Measurements from ENCODE around the gene SCEL.

Gene SCEL

DNA sequence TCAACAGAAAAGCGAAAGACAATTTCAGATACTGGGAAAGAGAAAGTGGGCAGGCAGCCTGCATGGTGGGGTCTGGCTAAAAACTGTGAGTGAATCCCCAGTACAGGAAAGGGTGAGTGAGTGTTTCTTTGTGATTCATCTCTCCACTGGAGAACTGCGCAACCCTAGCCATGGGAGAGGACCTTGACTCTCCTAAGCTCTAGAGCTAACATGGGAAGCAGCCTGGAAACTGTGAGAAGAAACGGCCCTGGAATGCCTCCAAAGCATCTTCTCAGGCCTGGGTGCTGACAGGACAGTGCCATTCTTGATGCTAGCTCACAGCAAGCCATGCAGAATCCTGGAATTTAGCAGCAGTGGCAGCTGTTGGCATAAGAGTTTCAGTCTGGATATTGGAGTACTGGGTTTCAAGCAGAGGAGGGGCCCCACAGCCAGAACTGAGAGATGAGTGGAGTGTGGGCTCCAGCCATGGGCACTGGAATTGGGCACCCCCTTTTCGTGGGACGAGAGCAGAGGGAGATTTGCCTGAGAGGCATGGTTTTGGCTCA is 143.3 kb downstream of the SCEL start:
- no peak for DNase-seq

DNA sequence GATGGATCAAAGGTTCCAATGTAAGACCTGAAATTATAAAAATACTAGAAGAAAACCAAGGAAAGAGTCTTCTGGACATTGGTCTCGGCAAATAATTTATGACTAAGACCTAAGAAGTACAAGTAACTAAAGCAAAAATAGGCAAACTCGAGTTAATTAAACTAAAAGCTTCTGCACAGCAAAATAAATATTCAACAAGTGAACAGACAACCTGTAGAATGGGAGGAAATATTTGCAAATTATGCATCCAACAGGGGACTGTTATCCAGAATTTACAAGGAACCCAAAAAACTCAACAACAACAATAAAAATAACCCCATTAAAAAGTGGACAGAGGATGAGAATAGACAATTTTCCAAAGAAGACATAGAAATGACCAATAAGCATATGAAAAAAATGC is 152.3 kb downstream of the SCEL start:
- DNase-seq: no peak

DNA sequence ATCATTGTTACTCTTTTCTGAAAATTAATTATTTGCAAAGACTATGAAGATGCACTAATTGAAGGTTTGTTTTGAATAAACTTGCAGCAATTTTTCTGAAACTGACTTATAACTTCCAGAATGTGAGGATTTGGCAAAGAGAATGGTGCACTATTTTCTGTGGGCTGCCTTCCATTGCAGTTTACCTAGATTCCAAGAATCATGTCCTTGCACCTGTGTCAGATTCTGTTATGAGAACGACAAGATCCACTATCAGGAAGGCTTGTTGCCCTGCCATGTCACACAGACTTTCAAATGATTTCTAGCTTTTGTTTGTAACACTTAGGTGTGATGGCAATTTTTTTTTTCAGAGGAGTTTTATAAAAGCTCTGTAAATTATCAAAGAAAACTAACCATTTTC is 156.4 kb downstream of the SCEL start:
- DNase-seq: no peak

DNA sequence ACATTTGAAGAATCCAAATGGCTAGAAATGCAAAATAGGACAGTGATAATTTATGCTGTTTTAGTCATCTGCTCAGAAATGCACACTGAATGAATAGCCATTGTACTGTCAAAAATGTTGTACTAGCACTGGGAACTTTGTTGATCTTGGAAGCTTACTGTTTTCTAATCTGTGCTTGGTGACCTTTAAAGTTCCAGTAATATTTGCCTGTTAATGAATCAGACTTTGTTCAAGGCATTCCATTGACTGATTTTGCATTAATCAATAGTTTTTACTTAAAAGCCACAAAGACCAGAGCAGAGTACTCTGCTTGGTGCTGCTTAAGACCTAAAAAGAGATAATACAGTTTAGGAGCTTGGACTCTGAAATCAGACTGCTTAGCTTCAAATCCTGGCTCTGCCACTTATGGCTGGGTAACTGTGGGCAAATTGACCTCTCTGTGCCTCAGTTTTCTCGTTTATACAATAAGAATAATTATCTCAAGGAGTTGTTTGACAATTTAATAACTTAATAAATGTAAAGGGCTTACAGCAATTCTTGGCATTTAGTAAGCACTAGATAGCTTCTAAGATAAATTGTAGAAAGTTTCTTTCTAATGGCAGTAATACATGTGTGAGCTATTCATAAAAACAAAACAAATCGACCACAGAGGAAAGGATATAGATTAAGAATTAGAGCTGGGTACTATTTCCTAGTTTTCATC is 157.4 kb downstream of the SCEL start:
- no peak for DNase-seq

DNA sequence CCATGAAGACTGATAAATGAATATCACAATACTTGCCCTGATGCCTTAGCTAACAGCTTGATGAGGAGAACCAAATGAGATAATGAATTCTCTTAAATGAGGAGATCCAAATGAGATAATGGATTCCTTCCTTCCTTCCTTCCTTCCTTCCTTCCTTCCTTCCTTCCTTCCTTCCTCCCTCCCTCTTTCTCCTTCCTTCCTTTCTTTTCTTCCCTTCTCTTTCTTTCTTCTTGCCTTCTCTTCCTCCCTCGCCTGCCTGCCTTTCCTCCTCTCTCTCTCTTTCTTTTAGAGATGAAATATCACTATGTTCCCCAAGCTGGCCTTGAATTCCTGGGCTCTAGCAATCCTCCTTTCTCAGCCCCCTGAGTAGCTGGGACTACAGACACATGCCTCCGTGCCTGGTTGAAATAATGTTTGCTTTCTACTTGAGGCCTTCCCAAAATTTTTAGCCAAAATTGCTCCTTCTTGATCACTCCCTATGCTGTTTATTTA is 158.0 kb downstream of the SCEL start:
- DNase-seq: no peak
